Measurements from ENCODE around the gene TRIM66.

TRIM66 gene

GRCh38 chr11:8682303-8683114, at the start of gene TRIM66, which contains the start of gene RPL27A:
Gene TRIM66 (minus strand): TSS chr11:8682665. CDS start chr11:8672274, 10,391 bp downstream.
Gene RPL27A (plus strand): TSS chr11:8682792. CDS start chr11:8682814, 22 bp downstream.
- H3K4me3 ChIP-seq (ENCODE audit: low read depth, low read length) = peak within 1 kb of the TSS; percentile 96
- H3K27me3 ChIP-seq (replicated peaks) = no peaks in the 10 kb centered on the region
- DNase-seq = peak; percentile 97
- peak within 1 kb of the TSS; percentile 93 for H3K27ac ChIP-seq
- in situ Hi-C loops (cut with HindIII; ENCODE audit: low pct_ligation_motif_present, low sequenced_read_pairs) = no loop called here
- TF ChIP-seq CTCF (IDR thresholded peaks at IDR 0.05; ENCODE audit: low read depth, low read length, missing control alignments) = peak; percentile 39
- H3K36me3 ChIP-seq (replicated peaks) = peaks cover 41% of the 10 kb centered on the region

- Histone ChIP-seq H3K36me3 (replicated peaks) (no peaks in the 10 kb centered on the region), H3K4me3 (ENCODE audit: low read depth, low read length) (no peak overlapping the region)
- no peak for DNase-seq
These were observed 49.3 kb upstream of the TRIM66 start for GRCh38 chr11:8731647-8732323.

GRCh38 chr11:8730697-8731020, 48.2 kb upstream of the TRIM66 start:
- TF ChIP-seq CTCF (IDR thresholded peaks at IDR 0.05; ENCODE audit: low read depth, low read length, missing control alignments) = no peak
- H3K36me3 ChIP-seq (replicated peaks) = no peaks in the 10 kb centered on the region
- in situ Hi-C loops (cut with HindIII; ENCODE audit: low pct_ligation_motif_present, low sequenced_read_pairs) = no loop called here
- no peak overlapping the region for H3K27ac ChIP-seq
- no peak overlapping the region for H3K4me3 ChIP-seq (ENCODE audit: low read depth, low read length)
- H3K27me3 ChIP-seq (replicated peaks) = no peaks in the 10 kb centered on the region
- no peak for DNase-seq

More at GRCh38 chr11:8731647-8732323, 49.3 kb upstream of the TRIM66 start:
- in situ Hi-C loops (cut with HindIII; ENCODE audit: low pct_ligation_motif_present, low sequenced_read_pairs) = no loop called here
- no peak for TF ChIP-seq CTCF (IDR thresholded peaks at IDR 0.05; ENCODE audit: low read depth, low read length, missing control alignments)
- Histone ChIP-seq H3K27ac (no peak overlapping the region), H3K27me3 (replicated peaks) (no peaks in the 10 kb centered on the region)

- Histone ChIP-seq H3K4me3 (ENCODE audit: low read depth, low read length) (no peak overlapping the region), H3K27ac (no peak overlapping the region), H3K36me3 (replicated peaks) (no peaks in the 10 kb centered on the region), H3K27me3 (replicated peaks) (no peaks in the 10 kb centered on the region)
- DNase-seq = no peak
- in situ Hi-C loops (cut with HindIII; ENCODE audit: low pct_ligation_motif_present, low sequenced_read_pairs) = no loop called here
- peak; percentile 26 for TF ChIP-seq CTCF (IDR thresholded peaks at IDR 0.05; ENCODE audit: low read depth, low read length, missing control alignments)
These were observed 47.6 kb upstream of the TRIM66 start for GRCh38 chr11:8729837-8730696.

- no peak overlapping the region for H3K4me3 ChIP-seq (ENCODE audit: low read depth, low read length)
- in situ Hi-C loops (cut with HindIII; ENCODE audit: low pct_ligation_motif_present, low sequenced_read_pairs) = no loop called here
- H3K27ac ChIP-seq = no peak overlapping the region
- no peak for TF ChIP-seq CTCF (IDR thresholded peaks at IDR 0.05; ENCODE audit: low read depth, low read length, missing control alignments)
- no peak for DNase-seq
- H3K27me3 ChIP-seq (replicated peaks) = no peaks in the 10 kb centered on the region
- no peaks in the 10 kb centered on the region for H3K36me3 ChIP-seq (replicated peaks)
These were observed 46.6 kb upstream of the TRIM66 start for GRCh38 chr11:8729067-8729466.
